GM12801 (cell line): ENCODE results near the gene TAOK1.

ENCODE experiments used
- TF ChIP-seq, protein P1 (sequence below): IDR thresholded peaks from one replicate; pipeline ENCODE4 v1.5.1; 2011; ENCODE audit warnings: control low read depth; ENCODE audit not compliant: insufficient read length; ENCODE audit errors: extremely low read depth

Gene TAOK1

GRCh38 chr17:29578626-29579485 is 188.7 kb downstream of the TAOK1 start:
- TF ChIP-seq, protein P1, sequence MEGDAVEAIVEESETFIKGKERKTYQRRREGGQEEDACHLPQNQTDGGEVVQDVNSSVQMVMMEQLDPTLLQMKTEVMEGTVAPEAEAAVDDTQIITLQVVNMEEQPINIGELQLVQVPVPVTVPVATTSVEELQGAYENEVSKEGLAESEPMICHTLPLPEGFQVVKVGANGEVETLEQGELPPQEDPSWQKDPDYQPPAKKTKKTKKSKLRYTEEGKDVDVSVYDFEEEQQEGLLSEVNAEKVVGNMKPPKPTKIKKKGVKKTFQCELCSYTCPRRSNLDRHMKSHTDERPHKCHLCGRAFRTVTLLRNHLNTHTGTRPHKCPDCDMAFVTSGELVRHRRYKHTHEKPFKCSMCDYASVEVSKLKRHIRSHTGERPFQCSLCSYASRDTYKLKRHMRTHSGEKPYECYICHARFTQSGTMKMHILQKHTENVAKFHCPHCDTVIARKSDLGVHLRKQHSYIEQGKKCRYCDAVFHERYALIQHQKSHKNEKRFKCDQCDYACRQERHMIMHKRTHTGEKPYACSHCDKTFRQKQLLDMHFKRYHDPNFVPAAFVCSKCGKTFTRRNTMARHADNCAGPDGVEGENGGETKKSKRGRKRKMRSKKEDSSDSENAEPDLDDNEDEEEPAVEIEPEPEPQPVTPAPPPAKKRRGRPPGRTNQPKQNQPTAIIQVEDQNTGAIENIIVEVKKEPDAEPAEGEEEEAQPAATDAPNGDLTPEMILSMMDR = no peak

DNA sequence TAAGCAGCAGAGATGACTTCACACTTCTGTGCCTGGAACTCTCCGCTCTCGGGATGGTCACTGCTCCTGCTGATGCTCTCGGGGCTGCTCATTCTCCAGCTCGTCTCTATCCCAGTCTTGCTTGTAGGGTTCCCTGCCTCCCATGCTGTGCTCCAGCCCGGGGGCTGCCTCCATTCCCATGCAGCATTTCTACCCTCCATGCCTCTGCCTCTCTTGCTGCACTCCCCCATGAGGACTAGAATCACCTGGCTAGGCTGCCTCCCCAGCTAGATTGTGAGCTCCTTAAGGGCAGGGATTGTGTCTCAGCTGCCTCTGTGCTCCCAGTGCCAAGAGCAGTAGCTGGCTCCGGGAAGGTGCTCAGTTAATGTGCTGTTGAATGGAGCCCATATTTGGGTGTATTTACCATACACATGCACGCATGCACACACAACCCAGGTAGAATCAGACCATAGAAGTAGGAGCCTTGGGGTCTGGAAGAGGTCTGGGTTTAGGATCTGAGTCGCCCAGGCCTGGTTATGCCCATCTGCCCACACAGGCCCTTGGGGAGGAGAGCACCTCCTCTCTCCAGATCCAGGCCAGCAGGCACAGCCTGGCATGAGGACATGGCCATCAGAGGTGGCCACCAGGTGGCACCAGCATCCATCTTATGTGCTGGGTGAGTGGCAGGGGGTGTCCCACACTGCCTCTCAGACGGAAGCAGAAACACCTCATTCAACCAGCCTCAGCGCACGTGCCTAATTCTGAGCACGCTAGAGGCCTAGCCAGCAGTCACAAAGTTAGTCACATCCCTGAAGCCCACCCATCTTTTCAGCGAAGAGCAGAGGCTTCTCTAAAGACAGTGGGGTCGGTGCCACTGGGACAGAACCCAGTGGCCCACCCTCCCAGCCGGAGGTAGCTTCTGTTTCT is 190.0 kb downstream of the TAOK1 start:
- TF ChIP-seq, protein P1 = peak; percentile 78

DNA sequence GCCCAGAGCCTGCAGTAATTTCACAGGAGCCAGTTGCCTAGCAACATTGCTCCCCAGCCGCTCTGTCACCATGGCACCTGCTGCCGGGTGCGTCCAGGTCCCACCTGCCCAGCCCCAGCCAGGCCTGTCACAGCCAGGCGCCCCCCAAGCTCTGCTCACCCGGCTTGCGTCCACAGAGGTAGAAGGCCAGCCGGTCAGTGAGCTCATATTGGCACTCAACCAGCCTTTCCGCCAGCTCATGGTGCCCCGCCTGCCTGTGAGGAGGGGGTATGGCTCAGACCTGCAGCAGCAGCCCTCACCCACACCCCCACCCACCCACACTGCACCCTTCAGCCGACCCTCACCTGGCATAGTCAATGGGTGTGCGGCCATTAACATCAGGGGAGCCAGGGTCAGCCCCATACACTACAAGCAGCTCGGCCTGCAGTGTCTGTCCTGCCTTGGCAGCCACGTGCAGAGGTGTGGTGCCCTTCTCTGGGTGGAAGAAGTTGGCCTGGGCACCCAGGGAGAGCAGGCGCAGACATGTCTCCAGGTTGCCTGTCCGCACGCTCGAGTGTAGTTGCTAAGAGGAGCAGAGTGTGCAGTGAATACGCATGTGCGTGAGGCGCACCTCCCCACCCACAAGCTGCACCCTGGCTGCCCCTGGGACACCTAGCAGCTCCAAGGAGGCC is 191.6 kb downstream of the TAOK1 start:
- TF ChIP-seq, protein P1 = no peak

DNA sequence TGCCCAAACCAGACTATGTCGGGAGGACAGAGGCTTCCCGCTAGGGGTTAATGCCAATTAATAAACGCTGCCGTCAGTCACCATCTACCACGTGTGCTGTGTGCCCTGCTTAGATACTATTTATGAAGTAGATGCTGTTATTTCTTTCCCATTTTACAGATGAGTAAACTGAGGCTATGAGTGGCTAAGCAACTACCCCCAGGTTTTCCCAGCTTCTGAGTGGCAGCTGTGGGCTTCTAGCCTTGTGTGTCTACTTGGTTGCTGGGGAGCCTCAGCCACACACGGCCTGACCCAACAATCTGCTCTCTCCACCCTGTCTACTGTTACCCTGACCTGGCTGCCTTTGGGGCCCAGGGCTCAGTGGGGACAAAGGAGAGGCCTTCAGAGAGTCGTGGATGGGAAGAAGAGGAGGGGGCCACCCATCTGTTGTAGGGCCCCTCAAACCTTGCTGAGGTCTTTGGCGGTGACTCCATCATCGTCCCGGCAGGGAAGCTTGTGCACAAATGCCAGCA is 192.1 kb downstream of the TAOK1 start:
- TF ChIP-seq, protein P1 = no peak

DNA sequence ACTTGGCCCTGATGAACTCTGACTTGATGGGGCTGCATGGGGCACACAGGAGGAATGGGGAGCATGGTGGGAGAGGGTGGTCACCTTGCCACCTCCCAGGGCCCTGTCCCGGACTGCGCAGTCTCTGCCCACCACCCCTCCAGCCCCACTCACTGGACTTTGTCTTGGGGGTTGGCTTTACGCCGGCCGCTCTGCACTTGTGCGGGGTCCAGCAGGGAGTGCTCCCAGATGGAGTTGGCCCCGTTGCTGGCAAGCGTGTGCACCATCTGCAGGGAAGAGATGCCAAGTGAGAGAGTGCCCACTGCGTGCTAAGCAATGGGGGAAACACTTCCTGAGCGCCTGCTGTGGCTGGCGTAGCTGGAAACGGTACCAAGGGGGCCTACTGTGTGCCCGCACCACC is 192.6 kb downstream of the TAOK1 start:
- TF ChIP-seq, protein P1 = no peak

GRCh38 chr17:29583324-29584248 is 193.4 kb downstream of the TAOK1 start:
- TF ChIP-seq, protein P1 = no peak
